Fibroblast of lung (primary cell): ENCODE measurements around the gene GUK1.

Experiments
- CTCF ChIP-seq, 2 donors: IDR thresholded peaks in 1 of 2; conservative IDR thresholded peaks in 1 of 2; 1 replicate in 1 of 2; 2 replicates in 1 of 2; pipeline ENCODE4 v1.5.1; 2011 to 2012; ENCODE audit warnings: low read length in 2 of 2, control low read depth in 1 of 2, inconsistent platforms in 1 of 2, low read depth in 1 of 2, mild to moderate bottlenecking in 1 of 2
- EZH2 ChIP-seq: IDR thresholded peaks from 2 replicates; pipeline ENCODE4 v1.5.1; 2012; ENCODE audit warnings: low read length, control low read depth, mild to moderate bottlenecking; ENCODE audit errors: missing control alignments

GRCh38 chr1:228109073-228109961 is 30.8 kb upstream of the GUK1 start, which contains the start of gene MRPL55:
- TF ChIP-seq CTCF (conservative IDR thresholded peaks at IDR 0.05 in 1 of 2, IDR thresholded peaks at IDR 0.05 in 1 of 2; ENCODE audit: low read depth in 1 of 2, low read length in 2 of 2): no peak
- TF ChIP-seq EZH2: no peak
